DOHH2 (cell line): ENCODE data around the gene LITAF.
"Not testable (repeated sequence)": the region's sequence is repeated elsewhere in the genome, so short reads cannot be mapped to it uniquely, and the experiment has no call there.

ENCODE experiments used
- CTCF ChIP-seq: fragments of 200-600 bp; sonication (generic); IDR thresholded peaks from one replicate; pipeline ENCODE4 v1.5.1; 2014; ENCODE audit warnings: antibody characterized with exemption, mild to moderate bottlenecking, low read depth, low read length; ENCODE audit not compliant: poor library complexity, severe bottlenecking
- EZH2phosphoT487 ChIP-seq: fragments of 200-600 bp; sonication (generic); IDR thresholded peaks from 2 replicates; pipeline ENCODE4 v1.6.1; 2017; ENCODE audit warnings: borderline replicate concordance, mild to moderate bottlenecking, antibody characterized with exemption, low read length, moderate library complexity, mixed read lengths

- TF ChIP-seq CTCF, EZH2phosphoT487: not testable (repeated sequence)
Measured at GRCh38 chr16:11591630-11592029, 4.9 kb upstream of the LITAF start.
